Progenitor cell of endocrine pancreas (in vitro differentiated cells): ENCODE results near the gene ANGPTL2. TPM values are rescaled to one million over a fixed set of nuclear protein-coding genes. Genes with fewer than 3 reads are reported as not detected.

Experiments used
- DNase-seq: peaks from one replicate; pipeline ENCODE4 v3.0.0; 2021; ENCODE audit warnings: low spot score; ENCODE audit not compliant: unreplicated experiment
- H3K27ac Mint-ChIP-seq: 2 replicates; pipeline ENCODE4 v1.8.0; 2021; ENCODE audit warnings: mild to moderate bottlenecking, moderate library complexity, mixed read lengths
- H3K27me3 Mint-ChIP-seq: 2 replicates; pipeline ENCODE4 v1.8.0; 2021; ENCODE audit warnings: mixed read lengths
- H3K36me3 Mint-ChIP-seq: 2 replicates; pipeline ENCODE4 v1.8.0; 2022; ENCODE audit warnings: mixed read lengths; ENCODE audit not compliant: insufficient read depth
- H3K4me1 Mint-ChIP-seq: 2 replicates; pipeline ENCODE4 v1.8.0; 2021; ENCODE audit warnings: low read depth, mixed read lengths
- H3K4me3 Mint-ChIP-seq: 2 replicates; pipeline ENCODE4 v1.8.0; 2021; ENCODE audit warnings: low read depth, mild to moderate bottlenecking, moderate library complexity, mixed read lengths
- H3K9me3 Mint-ChIP-seq: 2 replicates; pipeline ENCODE4 v1.8.0; 2021; ENCODE audit warnings: low read depth, mixed read lengths
- total RNA-seq: library from RNA; stranded (reverse); gene quantifications from 2 replicates; pipeline ENCODE4 v1.2.1, GENCODE V29; 2021
- TF ChIP-seq, protein P1 (sequence below): fragments of 200-600 bp; sonication (generic); IDR thresholded peaks from one replicate; pipeline ENCODE4 v1.5.0; 2021; ENCODE audit warnings: antibody characterized with exemption, mild to moderate bottlenecking; ENCODE audit not compliant: unreplicated experiment

ANGPTL2 gene
- total RNA-seq, 1 donor from 2014 or later, result 4.7 TPM

DNA sequence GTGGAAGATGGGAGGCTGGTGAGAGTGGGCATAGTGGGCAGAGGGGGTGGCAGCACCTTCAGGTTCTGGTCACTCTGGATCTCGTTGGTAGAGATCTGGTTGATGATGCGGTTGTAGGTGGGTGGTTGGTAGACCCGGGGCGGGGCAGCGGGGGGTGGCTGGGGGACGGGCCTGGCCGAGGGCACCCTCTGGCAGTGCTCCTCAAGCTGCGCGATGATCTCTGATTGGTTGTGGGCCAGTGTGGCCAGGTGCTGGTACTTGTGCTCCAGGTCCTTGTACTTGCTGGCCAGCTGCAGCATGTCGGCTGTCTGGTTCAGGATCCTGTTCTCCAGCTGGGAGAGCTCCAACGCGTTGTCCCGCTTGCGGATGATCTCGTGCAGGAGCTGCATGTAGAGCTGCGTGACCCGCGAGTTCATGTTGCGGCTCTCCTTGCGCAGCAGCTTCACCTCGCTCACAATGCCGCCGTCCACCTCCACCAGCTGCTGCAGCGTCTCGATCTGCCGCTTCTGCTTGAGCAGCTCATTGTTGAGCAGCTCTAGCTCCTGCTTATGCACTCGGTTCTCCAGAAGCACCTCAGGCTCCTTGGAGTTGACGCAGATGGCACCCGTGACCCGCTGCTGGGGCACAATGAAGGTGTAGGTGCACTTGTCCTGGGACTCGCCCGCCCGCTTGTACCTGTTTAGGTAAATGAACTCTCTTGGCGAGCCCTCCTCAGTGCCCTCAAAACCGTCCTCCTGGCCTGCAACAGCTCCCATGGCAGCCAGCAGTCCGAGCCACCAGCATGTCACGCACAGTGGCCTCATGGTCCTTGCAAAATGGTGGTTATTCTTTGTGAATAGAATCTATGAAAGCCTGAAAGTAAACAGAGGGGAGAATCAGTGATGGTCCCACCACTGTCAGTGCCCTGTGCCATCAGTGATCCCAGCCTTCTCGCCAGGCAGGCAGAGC is 14.2 kb downstream of the ANGPTL2 start:
- Mint-ChIP-seq H3K27ac (no peak overlapping the region), H3K4me3 (no peak overlapping the region)
- DNase-seq, result no peak

DNA sequence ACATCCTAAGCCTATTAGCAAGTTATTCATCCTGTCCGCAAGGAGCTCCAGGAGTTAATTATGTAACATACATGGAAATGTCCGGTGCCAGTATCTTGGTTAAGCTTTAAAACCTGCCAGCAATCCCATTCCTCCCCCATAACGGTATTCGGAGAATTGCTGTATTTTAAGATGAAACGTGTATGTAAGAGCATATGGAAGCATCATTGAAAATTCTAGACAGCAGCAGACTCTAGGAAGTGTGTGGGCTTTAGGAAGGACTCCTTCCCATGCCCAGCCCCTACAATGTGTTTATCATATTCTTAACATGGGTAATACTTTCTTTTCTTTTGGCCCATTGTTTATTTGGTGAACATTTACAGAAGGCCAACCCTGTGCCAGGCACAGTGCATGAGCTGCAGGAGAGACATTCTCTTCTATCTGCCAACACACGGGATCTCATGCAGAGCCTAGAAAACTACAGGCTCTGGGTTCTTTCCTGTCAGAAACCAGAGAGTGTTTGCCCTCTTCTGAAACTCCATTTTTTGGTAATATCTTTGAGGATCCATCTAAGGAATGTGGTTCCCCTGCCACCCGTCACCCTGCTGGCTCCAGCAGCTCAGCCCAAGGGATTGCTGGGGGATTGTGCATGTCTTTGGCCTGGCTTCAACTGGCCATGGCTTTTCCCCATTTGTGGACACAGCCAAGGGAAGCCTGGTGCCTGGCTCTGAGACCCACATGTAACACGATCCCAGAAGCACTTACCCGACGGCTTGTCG is 15.1 kb downstream of the ANGPTL2 start:
- H3K4me3 Mint-ChIP-seq, result no peak overlapping the region
- H3K9me3 Mint-ChIP-seq, result no peaks in the 10 kb centered on the region
- no peak for DNase-seq
- peaks cover 4% of the 10 kb centered on the region for H3K36me3 Mint-ChIP-seq
- H3K27ac Mint-ChIP-seq, result no peak overlapping the region
- TF ChIP-seq, protein P1, sequence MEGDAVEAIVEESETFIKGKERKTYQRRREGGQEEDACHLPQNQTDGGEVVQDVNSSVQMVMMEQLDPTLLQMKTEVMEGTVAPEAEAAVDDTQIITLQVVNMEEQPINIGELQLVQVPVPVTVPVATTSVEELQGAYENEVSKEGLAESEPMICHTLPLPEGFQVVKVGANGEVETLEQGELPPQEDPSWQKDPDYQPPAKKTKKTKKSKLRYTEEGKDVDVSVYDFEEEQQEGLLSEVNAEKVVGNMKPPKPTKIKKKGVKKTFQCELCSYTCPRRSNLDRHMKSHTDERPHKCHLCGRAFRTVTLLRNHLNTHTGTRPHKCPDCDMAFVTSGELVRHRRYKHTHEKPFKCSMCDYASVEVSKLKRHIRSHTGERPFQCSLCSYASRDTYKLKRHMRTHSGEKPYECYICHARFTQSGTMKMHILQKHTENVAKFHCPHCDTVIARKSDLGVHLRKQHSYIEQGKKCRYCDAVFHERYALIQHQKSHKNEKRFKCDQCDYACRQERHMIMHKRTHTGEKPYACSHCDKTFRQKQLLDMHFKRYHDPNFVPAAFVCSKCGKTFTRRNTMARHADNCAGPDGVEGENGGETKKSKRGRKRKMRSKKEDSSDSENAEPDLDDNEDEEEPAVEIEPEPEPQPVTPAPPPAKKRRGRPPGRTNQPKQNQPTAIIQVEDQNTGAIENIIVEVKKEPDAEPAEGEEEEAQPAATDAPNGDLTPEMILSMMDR, result no peak
- no peaks in the 10 kb centered on the region for H3K27me3 Mint-ChIP-seq
- peaks cover 6% of the 10 kb centered on the region for H3K4me1 Mint-ChIP-seq

More for the DNA sequence above, 14.2 kb downstream of the ANGPTL2 start:
- H3K4me1 Mint-ChIP-seq, result peaks cover 12% of the 10 kb centered on the region
- TF ChIP-seq, protein P1, result no peak
- H3K9me3 Mint-ChIP-seq, result no peaks in the 10 kb centered on the region
- peaks cover 4% of the 10 kb centered on the region for H3K36me3 Mint-ChIP-seq
- H3K27me3 Mint-ChIP-seq, result no peaks in the 10 kb centered on the region

DNA sequence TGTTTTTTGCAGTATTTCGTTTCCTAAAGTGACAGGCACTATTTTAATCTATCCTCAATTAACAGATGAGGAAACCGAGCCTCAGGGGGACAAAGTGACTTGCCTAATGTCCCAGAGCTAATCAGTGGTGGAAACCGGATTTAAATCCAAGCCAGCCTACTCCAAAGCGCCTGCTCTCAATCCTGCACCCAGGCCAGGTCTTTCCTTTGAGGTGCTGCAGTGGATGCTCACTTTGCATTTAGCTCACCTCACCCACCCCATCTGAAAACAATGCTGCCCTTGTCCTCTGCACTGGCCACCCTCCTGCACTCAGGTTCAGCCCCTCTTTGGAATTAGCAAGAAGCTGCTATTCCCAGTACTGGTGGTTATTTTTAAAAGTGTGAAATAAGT is 16.0 kb downstream of the ANGPTL2 start:
- no peak overlapping the region for H3K4me3 Mint-ChIP-seq
- peaks cover 4% of the 10 kb centered on the region for H3K36me3 Mint-ChIP-seq

DNA sequence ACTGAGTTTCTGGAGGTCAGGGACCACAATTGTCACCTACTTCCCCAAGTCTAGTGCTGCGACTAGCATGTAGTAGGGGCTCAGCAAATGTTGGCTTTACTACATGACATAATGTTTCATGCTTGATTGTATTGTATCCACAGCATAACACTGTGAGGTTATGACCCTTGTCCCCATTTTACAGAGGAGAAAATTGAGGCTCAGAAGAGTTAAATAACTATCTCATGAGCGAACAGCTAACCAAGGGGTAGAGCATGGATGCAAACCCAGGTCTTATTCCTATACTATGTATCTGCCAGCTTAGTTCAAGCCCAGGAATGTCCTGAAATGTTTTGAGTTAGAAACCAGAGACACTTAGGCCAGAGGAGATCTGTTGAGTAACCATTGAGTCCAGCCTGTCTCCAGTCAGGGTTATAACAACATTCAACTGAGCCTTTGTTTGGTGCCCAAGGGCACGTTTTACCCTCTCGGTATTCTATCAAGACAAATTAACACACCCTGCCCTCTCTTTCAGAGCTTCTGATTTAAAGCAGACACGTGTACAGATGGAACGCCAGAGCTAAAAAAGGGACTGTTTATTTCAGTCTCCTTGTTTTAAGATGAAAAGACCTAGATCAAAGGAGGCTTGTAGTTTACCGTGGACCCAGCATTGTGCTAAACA is 16.5 kb downstream of the ANGPTL2 start:
- TF ChIP-seq, protein P1, result no peak
- DNase-seq, result no peak
- Mint-ChIP-seq H3K27ac (no peak overlapping the region), H3K4me1 (peaks cover 3% of the 10 kb centered on the region), H3K4me3 (no peak overlapping the region), H3K27me3 (no peaks in the 10 kb centered on the region), H3K36me3 (peaks cover 4% of the 10 kb centered on the region), H3K9me3 (no peaks in the 10 kb centered on the region)

More for the DNA sequence above, 16.0 kb downstream of the ANGPTL2 start:
- Mint-ChIP-seq H3K9me3 (no peaks in the 10 kb centered on the region), H3K27ac (no peak overlapping the region), H3K4me1 (peaks cover 6% of the 10 kb centered on the region), H3K27me3 (no peaks in the 10 kb centered on the region)
- no peak for DNase-seq
- TF ChIP-seq, protein P1, result no peak
